Measurements from ENCODE around the gene GRIK4.

DNA sequence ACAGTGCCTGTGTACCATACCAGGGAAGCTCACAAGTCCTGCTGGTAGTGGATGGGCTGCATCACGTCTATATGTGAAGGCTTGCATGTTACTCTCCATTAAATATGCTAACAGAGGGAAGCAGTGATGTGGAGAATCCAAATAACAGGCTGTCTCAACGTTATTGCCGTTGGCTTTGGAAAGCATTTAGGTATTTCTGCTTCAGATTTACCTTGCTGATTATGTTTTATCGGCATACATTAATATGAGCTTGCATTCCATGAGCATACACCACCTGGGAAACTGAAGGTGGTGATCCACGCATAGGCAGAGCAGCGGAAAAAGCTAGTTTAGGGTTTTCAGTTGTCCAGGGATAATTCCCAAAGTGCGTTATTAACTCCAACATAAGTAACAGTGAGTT lies 175.0 kb downstream of the GRIK4 start:
- TF ChIP-seq TCF7 (CRISPR knock-in tag; IDR thresholded peaks at IDR 0.05; ENCODE audit: low read depth): no peak
- no peak for TF ChIP-seq ZNF512 (CRISPR knock-in tag; IDR thresholded peaks at IDR 0.05; ENCODE audit: borderline replicate concordance)

All from WTC11 (cell line).